Uterus (tissue), 4 donors: ENCODE data around the gene TNRC6C. TPM values are rescaled to one million over a fixed set of nuclear protein-coding genes. Genes with fewer than 3 reads are reported as not detected.
"Not testable (repeated sequence)": the region's sequence is repeated elsewhere in the genome, so short reads cannot be mapped to it uniquely, and the experiment has no call there.

Experiments
- DNase-seq, 2 donors: peaks; one replicate each; pipeline ENCODE4 v3.0.0-alpha.2; 2019 to 2020
- H3K27ac ChIP-seq, 2 donors: fragments of 200-600 bp; sonication (generic); 1 replicate in 1 of 2; 2 replicates in 1 of 2; pipeline ENCODE4 v1.5.1; 2016 to 2018
- H3K27me3 ChIP-seq, 2 donors: fragments of 200-600 bp; sonication (generic); one replicate each; pipeline ENCODE4 v1.5.1; 2018 to 2019; ENCODE audit warnings: control low read depth in 1 of 2
- H3K36me3 ChIP-seq, 2 donors: fragments of 200-600 bp; sonication (generic); one replicate each; pipeline ENCODE4 v1.5.1; 2019; ENCODE audit warnings: control low read depth in 1 of 2
- H3K4me1 ChIP-seq, 2 donors: fragments of 200-600 bp; sonication (generic); one replicate each; pipeline ENCODE4 v1.5.1; 2018 to 2019; ENCODE audit warnings: control low read depth in 1 of 2
- H3K4me3 ChIP-seq, 2 donors: fragments of 200-600 bp; sonication (generic); 1 replicate in 1 of 2; 2 replicates in 1 of 2; pipeline ENCODE4 v1.5.1; 2018 to 2019; ENCODE audit warnings: mild to moderate bottlenecking in 1 of 2
- H3K9me3 ChIP-seq, 2 donors: fragments of 200-600 bp; sonication (generic); one replicate each; pipeline ENCODE4 v1.5.1; 2019; ENCODE audit warnings: control low read depth in 1 of 2
- CTCF ChIP-seq, 4 experiments: fragments of 200-600 bp in 2 of 4; fragments of 450-650 bp in 2 of 4; sonication (generic) in 2 of 4; IDR thresholded peaks; one replicate each; pipeline ENCODE4 v1.5.1; 2016 to 2019; ENCODE audit warnings: antibody characterized with exemption in 4 of 4, mild to moderate bottlenecking in 2 of 4, moderate library complexity in 1 of 4
- POLR2A ChIP-seq, 2 donors: fragments of 450-650 bp; IDR thresholded peaks; one replicate each; pipeline ENCODE4 v1.6.1; 2016; ENCODE audit warnings: antibody characterized with exemption in 2 of 2, mild to moderate bottlenecking in 1 of 2, moderate library complexity in 1 of 2
- intact Hi-C: fragments of 100-400 bp; cut with DNase I; formaldehyde crosslinking; loops from one replicate; pipeline ENCODE4 v1.15.1; 2023; ENCODE audit warnings: low total_unique reads
- total RNA-seq, 4 donors: library from RNA; depleted of rRNA in 3 of 4; stranded (reverse); fragments of >200 nt in 3 of 4; gene quantifications; one replicate each; pipeline versions ENCODE4 v1.1.0 to v1.2.4, GENCODE V29; 2014 to 2023
- donor health status: DM: yes; HTN: yes; CAD: no.

The TNRC6C gene
- total RNA-seq, 4 donors from 2014 or later: 4.6 to 68.0 (median 11.8) TPM

DNA sequence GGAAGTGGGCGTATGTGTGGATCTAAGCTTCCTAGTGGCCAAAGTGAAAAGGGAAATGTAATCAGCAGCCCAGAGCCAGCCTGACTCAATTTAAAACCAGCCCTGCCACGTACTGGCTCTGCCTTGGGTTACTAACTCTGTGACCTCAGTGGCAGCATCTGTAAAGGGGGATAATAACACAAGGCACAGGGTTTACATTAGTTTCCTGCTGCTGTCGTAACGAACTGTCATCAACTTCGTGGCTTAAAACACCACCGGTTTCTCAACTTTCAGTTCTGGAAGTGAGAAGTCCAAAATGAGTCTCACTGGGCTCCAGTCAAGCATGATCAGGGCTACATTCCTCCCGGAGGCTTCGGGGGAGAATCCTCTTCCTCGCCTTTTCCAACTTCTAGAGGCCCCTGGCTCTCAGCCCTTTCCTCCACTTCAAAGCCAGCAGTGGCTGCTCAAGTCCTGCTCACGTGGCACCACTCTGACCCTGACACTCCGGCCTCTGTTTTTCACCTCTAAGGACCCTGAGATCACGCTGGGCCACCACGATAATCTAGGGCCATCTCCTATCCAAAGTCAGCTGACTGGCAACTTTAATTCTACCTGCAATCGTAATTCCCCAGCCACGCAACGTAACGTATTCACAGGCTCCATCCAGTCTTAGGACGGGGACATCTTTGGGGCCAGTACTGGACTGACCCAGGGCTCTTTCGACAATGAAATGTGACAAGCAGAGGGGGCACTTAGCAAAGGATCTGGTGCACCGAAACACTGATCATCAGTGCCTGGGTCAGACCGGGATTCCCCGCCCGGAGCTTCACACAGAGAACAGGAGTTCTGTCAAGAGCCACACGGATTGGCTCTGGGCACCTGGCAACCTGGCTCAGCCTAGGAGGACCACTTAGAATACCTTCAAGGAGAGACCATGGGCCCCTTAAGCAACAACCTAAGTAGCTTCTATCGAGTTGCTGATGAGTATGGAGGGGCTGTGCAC is 155.6 kb downstream of the TNRC6C start:
- no peak for DNase-seq
- Histone ChIP-seq H3K4me3 (no peak overlapping the region), H3K4me1 (no peaks in the 10 kb centered on the region), H3K27me3 (no peaks in the 10 kb centered on the region), H3K36me3 (no peaks in the 10 kb centered on the region), H3K27ac (no peak overlapping the region), H3K9me3 (no peaks in the 10 kb centered on the region)
- intact Hi-C loops: loop anchor here (5.0 kb wide), 1 partner anchor 63 kb away; no protein-coding TSS in a partner anchor
- TF ChIP-seq POLR2A (IDR thresholded peaks at IDR 0.05): no peak
- TF ChIP-seq CTCF (IDR thresholded peaks at IDR 0.05): no peak

DNA sequence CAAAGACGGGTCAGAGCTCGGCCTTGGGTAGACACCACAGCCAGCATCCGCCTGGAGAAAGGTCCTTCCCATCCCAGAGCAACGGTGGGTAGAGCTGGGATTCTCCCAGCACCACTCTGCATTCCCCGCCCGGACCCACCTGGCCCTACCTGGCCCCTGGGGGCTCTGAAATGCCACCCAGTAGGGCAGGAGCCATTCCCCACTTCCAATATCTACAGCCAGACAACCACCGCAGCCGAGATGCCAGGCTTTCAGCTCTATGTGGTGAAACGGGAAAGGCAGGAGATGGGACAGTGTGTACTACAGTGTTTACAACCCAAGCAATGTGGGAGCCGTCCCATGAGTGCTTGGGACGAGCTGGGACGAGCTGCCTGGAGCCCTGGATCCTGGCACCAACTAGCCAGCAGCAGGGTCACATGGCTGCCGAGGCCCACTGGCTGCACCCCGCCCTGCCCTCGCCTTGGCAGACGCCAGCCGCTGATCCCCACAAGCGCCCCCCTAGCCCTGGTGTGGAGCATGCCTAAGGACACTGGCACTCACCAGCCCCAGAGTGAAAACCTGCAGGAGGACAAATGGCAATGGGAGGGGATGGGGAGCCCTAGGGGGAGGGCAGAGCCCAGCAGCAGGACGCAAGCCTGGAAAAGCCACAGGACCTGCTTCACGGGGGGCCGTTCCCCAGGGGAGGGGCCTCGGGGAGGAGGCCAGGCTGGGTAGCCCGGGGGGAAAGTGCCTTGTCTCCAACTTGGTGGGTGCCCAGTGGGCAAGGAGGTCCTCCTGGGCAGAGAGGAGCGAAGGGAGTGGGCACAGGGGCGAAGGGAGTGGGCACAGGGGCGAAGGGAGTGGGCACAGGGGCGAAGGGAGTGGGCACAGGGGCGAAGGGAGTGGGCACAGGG is 156.6 kb downstream of the TNRC6C start:
- Histone ChIP-seq H3K9me3 (no peaks in the 10 kb centered on the region), H3K36me3 (no peaks in the 10 kb centered on the region), H3K27ac (no peak overlapping the region), H3K4me1 (no peaks in the 10 kb centered on the region), H3K4me3 (no peak overlapping the region), H3K27me3 (no peaks in the 10 kb centered on the region)
- TF ChIP-seq CTCF (IDR thresholded peaks at IDR 0.05): no peak
- TF ChIP-seq POLR2A (IDR thresholded peaks at IDR 0.05): no peak
- intact Hi-C loops: loop anchor here (5.0 kb wide), 1 partner anchor 62 kb away; no protein-coding TSS in a partner anchor
- DNase-seq: no peak

- H3K9me3 ChIP-seq, H3K27me3 ChIP-seq, H3K27ac ChIP-seq, H3K4me1 ChIP-seq, H3K4me3 ChIP-seq, H3K36me3 ChIP-seq, DNase-seq, intact Hi-C loops: not testable (repeated sequence)
Observed at GRCh38 chr17:78115803-78116202, 157.3 kb downstream of the TNRC6C start.

- intact Hi-C loops: no loop called here
Observed at GRCh38 chr17:78116411-78116810, 157.9 kb downstream of the TNRC6C start.

More at GRCh38 chr17:78116411-78116810, 157.9 kb downstream of the TNRC6C start:
- Histone ChIP-seq H3K4me3 (no peak overlapping the region), H3K27ac (no peak overlapping the region), H3K4me1 (no peaks in the 10 kb centered on the region), H3K9me3 (no peaks in the 10 kb centered on the region), H3K27me3 (no peaks in the 10 kb centered on the region), H3K36me3 (no peaks in the 10 kb centered on the region)
- TF ChIP-seq CTCF (IDR thresholded peaks at IDR 0.05) (no peak), POLR2A (IDR thresholded peaks at IDR 0.05) (no peak)
- DNase-seq: no peak
